ENCODE results near the gene GAR1.
"Not testable (repeated sequence)": the region's sequence is repeated elsewhere in the genome, so short reads cannot be mapped to it uniquely, and the experiment has no call there.

Gene GAR1

DNA sequence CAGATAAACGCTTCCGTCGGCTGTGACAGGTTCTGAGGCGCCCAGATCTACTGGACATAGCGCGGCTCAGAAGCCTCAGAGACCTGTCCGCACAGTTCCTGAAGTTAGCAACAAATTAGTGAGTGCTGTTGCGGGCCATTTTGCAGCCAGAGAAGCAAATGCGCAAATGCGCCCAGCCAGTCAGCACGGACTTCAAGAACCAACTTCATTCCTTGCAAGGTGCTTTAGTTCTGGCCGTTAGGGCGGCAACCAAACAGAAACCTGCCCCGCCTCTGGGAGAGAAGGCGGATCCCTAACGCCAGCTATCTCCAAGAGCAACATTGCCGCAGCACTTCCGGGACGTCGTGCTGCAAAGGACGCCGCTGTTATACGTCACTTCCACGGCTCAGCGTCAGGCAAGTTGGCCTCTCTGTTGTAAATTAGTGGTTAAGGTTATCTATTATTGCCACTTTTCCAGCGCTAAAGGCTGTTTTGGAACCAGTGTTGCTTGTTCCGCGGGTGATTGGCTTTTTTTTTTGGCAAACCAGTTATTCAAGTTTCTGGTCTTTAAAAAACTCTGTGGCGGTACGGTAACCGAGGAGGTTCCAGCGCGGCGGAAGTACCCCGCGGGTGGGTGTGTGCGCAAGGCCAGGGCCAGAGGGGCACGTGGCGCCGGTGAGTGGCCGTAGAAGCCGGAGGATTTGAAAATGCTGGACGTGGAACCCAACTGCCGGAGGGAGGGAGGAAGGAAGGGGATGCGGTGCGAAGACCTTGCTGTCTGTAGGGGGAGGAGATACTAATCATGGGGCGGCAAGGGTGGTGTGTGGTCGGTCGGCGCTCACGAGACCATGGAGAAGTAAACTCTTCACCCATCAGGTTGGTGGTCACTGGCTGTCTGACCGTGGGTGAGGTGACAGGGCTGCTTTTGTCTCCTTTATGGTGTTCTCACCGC lies at the start of gene GAR1:
GAR1 (plus strand) TSS at position 612 of the 931 bp plus-strand sequence. CDS start 403 bp downstream, outside the sequence.
- DNase-seq = peak; percentile 93

DNA sequence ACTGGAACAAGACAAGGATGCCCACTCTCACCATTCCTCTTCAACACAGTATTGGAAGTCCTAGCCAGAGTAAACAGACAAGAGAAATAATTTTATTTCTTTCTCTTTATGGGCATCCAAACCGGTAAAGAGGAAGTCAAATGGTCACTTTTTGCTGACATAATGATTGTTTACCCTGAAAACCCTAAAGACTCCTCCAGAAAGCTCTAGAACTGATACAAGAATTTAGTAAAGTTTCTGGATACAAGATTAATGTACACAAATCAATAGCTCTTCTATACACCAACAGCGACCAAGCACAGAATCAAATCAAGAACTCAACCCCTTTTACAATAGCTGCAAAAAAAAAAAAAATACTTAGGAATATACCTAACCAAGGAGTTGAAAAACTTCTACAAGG lies 33.5 kb upstream of the GAR1 start:
- DNase-seq = not testable (repeated sequence)

- DNase-seq = no peak
Measured at GRCh38 chr4:109786846-109787245, 28.7 kb upstream of the GAR1 start.

DNA sequence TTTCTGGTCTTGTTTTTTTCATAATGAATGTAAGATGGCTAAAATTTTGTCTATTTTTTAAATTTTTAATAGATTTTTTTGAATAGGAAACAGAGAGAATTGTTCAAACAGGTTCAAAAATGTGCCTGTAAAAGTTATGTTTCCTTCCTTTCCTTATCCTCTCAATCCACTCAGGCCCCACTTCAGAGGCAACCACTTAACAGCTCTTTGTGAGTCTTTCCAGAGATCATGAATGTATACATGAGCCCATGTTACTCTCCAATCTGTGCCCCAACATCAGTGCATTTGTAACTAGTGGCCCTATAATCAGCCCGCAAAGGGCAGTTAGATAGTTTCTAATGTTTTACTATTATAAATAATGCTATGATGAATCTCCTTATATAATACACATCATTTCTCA lies 27.8 kb upstream of the GAR1 start:
- no peak for DNase-seq

DNA sequence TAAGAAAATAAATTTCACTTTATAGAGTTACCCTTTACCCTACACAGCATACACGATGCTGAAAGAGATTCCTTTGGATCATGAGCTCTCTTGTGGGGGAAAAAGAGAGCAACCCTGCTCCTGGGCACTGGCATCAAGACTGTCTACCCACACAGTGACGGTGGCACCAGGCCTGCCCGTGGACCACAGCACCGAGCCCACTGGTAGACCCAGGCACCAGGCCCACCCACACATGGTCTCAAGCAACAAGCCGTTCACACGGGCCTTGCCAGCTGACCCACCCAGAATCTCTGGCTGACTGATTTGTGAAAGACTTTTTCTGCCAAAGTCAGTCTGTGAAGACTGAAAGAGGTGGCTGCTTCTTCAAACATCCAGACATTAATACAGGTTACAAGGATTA lies 20.5 kb upstream of the GAR1 start:
- DNase-seq = no peak

GRCh38 chr4:109798866-109799265 lies 16.7 kb upstream of the GAR1 start:
- DNase-seq = no peak

GRCh38 chr4:109801099-109801789 lies 14.3 kb upstream of the GAR1 start:
- DNase-seq = peak; percentile 37

- DNase-seq = peak; percentile 75
Measured at GRCh38 chr4:109801895-109802319, 13.7 kb upstream of the GAR1 start, which contains the start of gene CFI. CFI (minus strand) TSS chr4:109801999; CDS start chr4:109801971, 28 bp downstream.

- peak; percentile 48 for DNase-seq
Measured at GRCh38 chr4:109803924-109804571, 11.5 kb upstream of the GAR1 start.

DNA sequence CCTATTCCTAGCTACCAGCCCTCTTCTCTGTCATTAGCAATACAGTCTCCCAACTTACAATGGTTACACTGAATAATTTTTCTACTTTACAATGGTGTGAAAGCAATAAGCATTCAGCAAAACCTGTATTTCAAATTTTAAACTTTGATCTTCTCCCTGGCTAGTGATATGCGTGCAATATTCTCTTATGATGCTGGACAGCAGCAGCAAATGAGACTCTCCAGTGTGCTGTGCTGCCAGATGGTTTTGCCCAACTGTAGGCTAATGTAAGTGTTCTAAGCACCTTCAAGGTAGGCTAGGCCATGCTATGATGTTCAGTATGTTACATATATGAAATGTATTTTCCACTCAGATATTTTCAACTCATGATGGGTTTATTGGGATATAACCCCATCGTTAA lies 5.9 kb upstream of the GAR1 start:
- DNase-seq = no peak

DNA sequence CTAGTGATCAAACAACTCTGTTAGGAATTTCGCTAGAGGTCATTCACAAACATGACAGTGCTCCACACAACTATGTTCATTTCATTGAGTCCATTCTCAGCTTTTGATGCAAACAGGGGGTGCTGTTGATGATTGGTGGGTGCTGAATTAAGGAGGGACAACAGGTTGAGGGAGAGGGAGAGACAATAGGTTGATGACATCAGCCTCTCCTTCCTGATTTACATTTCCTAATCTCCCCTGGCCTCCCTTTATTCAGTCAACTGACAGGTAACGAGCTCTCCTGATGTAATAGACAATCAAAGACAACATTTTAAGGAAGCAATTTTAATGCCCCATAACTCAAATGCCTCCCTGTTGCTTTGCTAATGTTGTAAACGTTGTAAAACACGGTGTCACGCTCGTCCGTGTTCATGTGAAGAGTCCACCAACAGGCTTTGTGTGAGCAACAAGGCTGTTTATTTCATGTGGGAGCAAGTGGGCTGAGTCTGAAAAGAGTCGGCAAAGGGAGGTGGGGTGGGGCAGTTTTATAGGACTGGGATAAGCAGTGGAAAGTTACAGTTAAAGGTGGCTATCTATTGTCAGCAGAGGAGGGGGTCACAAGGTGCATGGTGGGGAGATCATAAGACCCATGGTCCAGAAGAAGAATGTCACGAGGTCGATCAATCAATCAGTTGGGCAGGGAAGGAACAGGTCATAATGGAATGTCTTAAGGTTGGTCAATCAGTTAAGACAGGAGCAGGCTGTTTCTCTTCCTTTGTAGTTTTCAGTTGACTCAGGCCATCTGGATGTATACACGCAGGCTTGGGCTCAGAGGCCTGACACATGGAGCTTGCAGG lies 4.8 kb upstream of the GAR1 start:
- DNase-seq = no peak

- DNase-seq = no peak
Measured at GRCh38 chr4:109811707-109812106, 3.9 kb upstream of the GAR1 start.

DNA sequence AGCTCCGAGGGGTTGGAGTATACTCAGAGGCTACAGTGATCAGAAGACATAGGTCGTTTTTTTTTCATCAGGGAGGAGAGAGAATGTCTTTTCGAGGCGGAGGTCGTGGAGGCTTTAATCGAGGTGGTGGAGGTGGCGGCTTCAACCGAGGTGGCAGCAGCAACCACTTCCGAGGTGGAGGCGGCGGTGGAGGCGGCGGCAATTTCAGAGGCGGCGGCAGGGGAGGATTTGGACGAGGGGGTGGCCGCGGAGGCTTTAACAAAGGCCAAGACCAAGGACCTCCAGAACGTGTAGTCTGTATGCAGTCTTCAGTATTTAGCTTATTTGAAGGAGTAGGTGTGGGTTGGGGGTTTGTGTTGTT lies 500 bp downstream of the GAR1 start:
- peak; percentile 10 for DNase-seq

DNA sequence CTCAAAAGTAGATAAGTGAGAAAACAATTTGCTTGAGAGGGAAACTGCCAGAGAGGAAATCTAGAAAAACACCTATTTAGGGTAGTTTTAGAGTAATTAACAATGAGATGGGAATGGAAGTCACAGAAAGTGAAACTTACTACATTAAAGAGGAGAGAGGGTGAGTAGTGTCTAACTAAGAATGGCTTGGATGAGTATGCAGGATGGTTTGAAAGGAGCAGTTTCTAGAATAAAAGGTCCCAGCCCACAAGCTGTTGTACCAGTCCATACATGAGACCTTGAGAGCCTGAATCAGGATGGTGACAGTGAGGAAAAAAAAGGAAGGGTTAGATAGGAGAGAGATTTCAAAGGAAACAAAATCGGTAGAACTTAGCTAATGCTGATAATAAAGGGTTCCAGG lies 1.3 kb downstream of the GAR1 start:
- no peak for DNase-seq

DNA sequence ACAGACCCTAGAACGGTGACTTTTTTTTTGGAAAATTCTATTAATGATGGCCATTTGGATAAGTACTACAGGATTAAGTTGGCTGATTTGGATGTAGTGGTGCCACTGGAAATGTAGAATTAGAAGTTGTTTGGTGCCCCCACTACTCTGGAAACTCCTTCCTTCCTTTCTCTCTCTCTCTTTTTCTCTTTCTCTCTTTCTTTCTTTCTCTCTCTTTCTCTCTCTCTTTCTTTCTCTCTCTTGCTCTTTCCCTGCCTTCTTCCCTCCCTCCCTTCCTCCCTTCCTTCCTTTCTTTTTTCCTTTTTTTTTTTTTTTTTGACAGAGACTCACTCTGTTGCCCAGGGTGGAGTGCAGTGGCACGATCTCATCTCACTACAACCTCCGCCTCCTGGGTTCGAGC lies 2.7 kb downstream of the GAR1 start:
- no peak for DNase-seq

- DNase-seq = no peak
Measured at GRCh38 chr4:109820563-109820962, 5.0 kb downstream of the GAR1 start.

- DNase-seq = no peak
Measured at GRCh38 chr4:109821185-109821584, 5.6 kb downstream of the GAR1 start.

- DNase-seq = peak; percentile 37
Measured at GRCh38 chr4:109826719-109827118, 11.2 kb downstream of the GAR1 start.

DNA sequence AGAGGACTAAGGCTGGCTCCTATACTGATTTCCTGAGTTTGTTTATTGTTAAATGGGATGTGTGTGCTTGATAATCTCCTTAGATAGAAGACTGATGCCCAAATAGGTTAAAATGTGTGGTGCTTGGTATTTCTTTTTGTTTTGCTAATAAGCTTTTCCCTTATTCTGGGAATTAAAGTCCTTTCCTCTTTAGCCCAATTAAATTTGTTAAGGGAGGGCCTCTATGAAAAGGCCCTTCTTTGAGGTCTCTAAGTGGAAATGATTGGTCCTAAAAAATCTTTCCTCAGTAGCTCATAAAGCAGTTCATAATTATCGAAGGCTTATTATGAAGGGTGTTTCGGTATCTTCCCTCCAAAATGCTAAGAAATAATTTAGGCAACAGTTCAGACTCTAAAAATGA lies 12.1 kb downstream of the GAR1 start, which contains the start of gene RRH:
RRH (plus strand) TSS at position 301 of the 400 bp plus-strand sequence; CDS start at position 357, 56 bp downstream.
- no peak for DNase-seq

- no peak for DNase-seq
Measured at GRCh38 chr4:109833756-109834155, 18.2 kb downstream of the GAR1 start.

GRCh38 chr4:109836985-109837384 lies 21.4 kb downstream of the GAR1 start:
- no peak for DNase-seq

- no peak for DNase-seq
Measured at GRCh38 chr4:109846395-109847098, 31.0 kb downstream of the GAR1 start.

Measured in kidney glomerular epithelial cell (primary cell).